CD4-positive, alpha-beta T cell treated with Interleukin-4 for 4 hours (primary cell): ENCODE data around the gene ATP10B.

Experiments
- DNase-seq: peaks from one replicate; pipeline ENCODE4 v3.0.0-alpha.2; 2020

The ATP10B gene

GRCh38 chr5:160679567-160680309 is 172.3 kb downstream of the ATP10B start:
- DNase-seq, result no peak

- DNase-seq, result no peak
Measured at GRCh38 chr5:160675988-160676387, 176.0 kb downstream of the ATP10B start.

GRCh38 chr5:160674901-160675300 is 177.1 kb downstream of the ATP10B start:
- DNase-seq, result no peak

- no peak for DNase-seq
Measured at GRCh38 chr5:160672521-160672920, 179.5 kb downstream of the ATP10B start.

- no peak for DNase-seq
Measured at GRCh38 chr5:160668356-160668755, 183.7 kb downstream of the ATP10B start.

GRCh38 chr5:160667160-160667559 is 184.9 kb downstream of the ATP10B start:
- DNase-seq, result no peak

GRCh38 chr5:160665460-160665859 is 186.6 kb downstream of the ATP10B start:
- DNase-seq, result no peak

GRCh38 chr5:160660132-160660531 is 191.9 kb downstream of the ATP10B start:
- no peak for DNase-seq

GRCh38 chr5:160657622-160658458 is 194.2 kb downstream of the ATP10B start:
- DNase-seq, result no peak

GRCh38 chr5:160657068-160657507 is 194.9 kb downstream of the ATP10B start:
- DNase-seq, result no peak

- DNase-seq, result no peak
Measured at GRCh38 chr5:160655717-160656116, 196.3 kb downstream of the ATP10B start.

- DNase-seq, result no peak
Measured at GRCh38 chr5:160651692-160652645, 200.0 kb downstream of the ATP10B start.

- DNase-seq, result no peak
Measured at GRCh38 chr5:160649304-160649703, 202.7 kb downstream of the ATP10B start.

GRCh38 chr5:160646033-160646432 is 206.0 kb downstream of the ATP10B start:
- no peak for DNase-seq

GRCh38 chr5:160643616-160644240 is 208.3 kb downstream of the ATP10B start:
- DNase-seq, result no peak

- DNase-seq, result no peak
Measured at GRCh38 chr5:160641405-160641804, 210.6 kb downstream of the ATP10B start.

GRCh38 chr5:160640406-160640805 is 211.6 kb downstream of the ATP10B start:
- no peak for DNase-seq

- no peak for DNase-seq
Measured at GRCh38 chr5:160638161-160638742, 213.8 kb downstream of the ATP10B start.

GRCh38 chr5:160637357-160638090 is 214.5 kb downstream of the ATP10B start:
- DNase-seq, result no peak

GRCh38 chr5:160635663-160636062 is 216.3 kb downstream of the ATP10B start:
- DNase-seq, result no peak

- DNase-seq, result no peak
Measured at GRCh38 chr5:160635046-160635445, 217.0 kb downstream of the ATP10B start.
